GM06990 (cell line): Measurements from ENCODE around the gene CTR9.
"Not testable (repeated sequence)": the region's sequence is repeated elsewhere in the genome, so short reads cannot be mapped to it uniquely, and the experiment has no call there.

Experiments
- DNase-seq: peaks from one replicate; pipeline ENCODE4 v3.0.0-alpha.2; 2011; ENCODE audit not compliant: insufficient read length; ENCODE audit errors: extremely low read depth
- H3K27me3 ChIP-seq: replicated peaks from 2 replicates; pipeline ENCODE4 v1.6.0; 2011; ENCODE audit warnings: low read length; ENCODE audit not compliant: control insufficient read depth, insufficient read depth
- H3K36me3 ChIP-seq: 2 replicates; pipeline ENCODE4 v1.5.1; 2011; ENCODE audit warnings: low read length; ENCODE audit not compliant: control insufficient read depth, insufficient read depth
- H3K4me3 ChIP-seq: replicated peaks from 2 replicates; pipeline ENCODE4 v1.5.1; 2011; ENCODE audit warnings: low read depth, mild to moderate bottlenecking, control low read depth, low read length
- CTCF ChIP-seq: IDR thresholded peaks from 2 replicates; pipeline ENCODE4 v1.5.1; 2011; ENCODE audit warnings: low read length, control low read depth, mild to moderate bottlenecking, inconsistent platforms; ENCODE audit not compliant: insufficient read depth, poor library complexity, severe bottlenecking

The CTR9 gene

GRCh38 chr11:10813945-10814344, 62.9 kb downstream of the CTR9 start:
- H3K36me3 ChIP-seq: no peaks in the 10 kb centered on the region
- DNase-seq: no peak
- no peak overlapping the region for H3K4me3 ChIP-seq
- no peaks in the 10 kb centered on the region for H3K27me3 ChIP-seq
- TF ChIP-seq CTCF: no peak

- Histone ChIP-seq H3K27me3 (no peaks in the 10 kb centered on the region), H3K4me3 (no peak overlapping the region), H3K36me3 (no peaks in the 10 kb centered on the region)
- no peak for DNase-seq
- no peak for TF ChIP-seq CTCF
These were observed 67.5 kb downstream of the CTR9 start for GRCh38 chr11:10818594-10818993.

- H3K27me3 ChIP-seq, DNase-seq: not testable (repeated sequence)
These were observed 71.4 kb downstream of the CTR9 start for GRCh38 chr11:10822491-10822890.

GRCh38 chr11:10823152-10823579, 72.1 kb downstream of the CTR9 start:
- H3K36me3 ChIP-seq: no peaks in the 10 kb centered on the region
- no peak overlapping the region for H3K4me3 ChIP-seq
- no peak for DNase-seq
- no peak for TF ChIP-seq CTCF
- no peaks in the 10 kb centered on the region for H3K27me3 ChIP-seq

More at GRCh38 chr11:10822491-10822890, 71.4 kb downstream of the CTR9 start:
- not testable (repeated sequence) for H3K4me3 ChIP-seq, H3K36me3 ChIP-seq

- Histone ChIP-seq H3K4me3 (no peak overlapping the region), H3K36me3 (no peaks in the 10 kb centered on the region), H3K27me3 (no peaks in the 10 kb centered on the region)
- no peak for DNase-seq
- TF ChIP-seq CTCF: no peak
These were observed 73.8 kb downstream of the CTR9 start for GRCh38 chr11:10824888-10825287.

GRCh38 chr11:10828402-10828801, 77.4 kb downstream of the CTR9 start:
- no peak for DNase-seq
- Histone ChIP-seq H3K27me3 (no peaks in the 10 kb centered on the region; the same call in 1 of the 2 replicates), H3K4me3 (no peak overlapping the region), H3K36me3 (no peaks in the 10 kb centered on the region)
- no peak for TF ChIP-seq CTCF
